HFFc6 (cell line): ENCODE data around the gene UQCC5. TPM values are rescaled to one million over a fixed set of nuclear protein-coding genes. Genes with fewer than 3 reads are reported as not detected.

ENCODE experiments used
- DNase-seq: peaks from one replicate; pipeline ENCODE4 v3.0.0-alpha.2; 2018
- H3K27ac Mint-ChIP-seq: 2 replicates; pipeline ENCODE4 v1.8.0; 2020; ENCODE audit warnings: mild to moderate bottlenecking, mixed read lengths
- H3K27me3 Mint-ChIP-seq: 2 replicates; pipeline ENCODE4 v1.8.0; 2021; ENCODE audit warnings: mild to moderate bottlenecking, moderate library complexity, mixed read lengths; ENCODE audit not compliant: insufficient read depth
- H3K36me3 Mint-ChIP-seq: 2 replicates; pipeline ENCODE4 v1.8.0; 2021; ENCODE audit warnings: low read depth, mixed read lengths
- H3K4me1 Mint-ChIP-seq: 2 replicates; pipeline ENCODE4 v1.8.0; 2020; ENCODE audit warnings: low read depth, mixed read lengths
- H3K4me3 Mint-ChIP-seq: 2 replicates; pipeline ENCODE4 v1.8.0; 2020; ENCODE audit warnings: mild to moderate bottlenecking, moderate library complexity, mixed read lengths
- H3K9me3 Mint-ChIP-seq: 2 replicates; pipeline ENCODE4 v1.8.0; 2020; ENCODE audit warnings: mild to moderate bottlenecking, mixed read lengths
- total RNA-seq, 6 experiments: library from RNA; stranded (reverse); fragmentation: NEBNext Ultra II Directional; extraction: Animal tissue kit (Norgen Biotek cat#: 25700); gene quantifications; 2 replicates in 1 of 6; 3 replicates in 5 of 6; pipeline ENCODE4 v1.2.3, GENCODE V29; 2021
- TF ChIP-seq, protein P1 (sequence below): fragments of 200-600 bp; sonication (generic); IDR thresholded peaks from 2 replicates; pipeline ENCODE4 v1.5.0; 2021; ENCODE audit warnings: antibody characterized with exemption, mild to moderate bottlenecking

UQCC5 gene
- total RNA-seq, 6 experiments from 2014 or later: 22.2 to 38.4 (median 28.3) TPM

DNA sequence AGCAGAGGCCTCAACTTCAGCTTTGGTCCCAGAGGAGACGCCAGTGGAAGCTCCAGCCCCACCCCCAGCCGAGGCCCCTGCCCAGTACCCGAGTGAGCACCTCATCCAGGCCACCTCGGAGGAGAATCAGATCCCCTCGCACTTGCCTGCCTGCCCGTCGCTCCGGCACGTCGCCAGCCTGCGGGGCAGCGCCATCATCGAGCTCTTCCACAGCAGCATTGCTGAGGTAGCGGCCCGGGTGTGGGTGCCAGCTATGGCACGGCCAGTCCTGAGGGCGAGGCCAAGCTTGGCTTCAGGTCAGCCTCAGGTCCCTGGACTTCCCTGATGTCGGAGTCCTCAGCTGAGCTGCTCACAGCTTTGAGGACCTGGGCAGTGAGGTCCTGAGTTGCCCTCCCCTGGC is 47.0 kb upstream of the UQCC5 start:
- H3K4me1 Mint-ChIP-seq: peaks cover 19% of the 10 kb centered on the region
- H3K27ac Mint-ChIP-seq: no peak overlapping the region
- no peak for DNase-seq
- no peak overlapping the region for H3K4me3 Mint-ChIP-seq
- no peaks in the 10 kb centered on the region for H3K9me3 Mint-ChIP-seq
- peaks cover 2% of the 10 kb centered on the region; the same call in 1 of the 2 replicates for H3K27me3 Mint-ChIP-seq
- TF ChIP-seq, protein P1, sequence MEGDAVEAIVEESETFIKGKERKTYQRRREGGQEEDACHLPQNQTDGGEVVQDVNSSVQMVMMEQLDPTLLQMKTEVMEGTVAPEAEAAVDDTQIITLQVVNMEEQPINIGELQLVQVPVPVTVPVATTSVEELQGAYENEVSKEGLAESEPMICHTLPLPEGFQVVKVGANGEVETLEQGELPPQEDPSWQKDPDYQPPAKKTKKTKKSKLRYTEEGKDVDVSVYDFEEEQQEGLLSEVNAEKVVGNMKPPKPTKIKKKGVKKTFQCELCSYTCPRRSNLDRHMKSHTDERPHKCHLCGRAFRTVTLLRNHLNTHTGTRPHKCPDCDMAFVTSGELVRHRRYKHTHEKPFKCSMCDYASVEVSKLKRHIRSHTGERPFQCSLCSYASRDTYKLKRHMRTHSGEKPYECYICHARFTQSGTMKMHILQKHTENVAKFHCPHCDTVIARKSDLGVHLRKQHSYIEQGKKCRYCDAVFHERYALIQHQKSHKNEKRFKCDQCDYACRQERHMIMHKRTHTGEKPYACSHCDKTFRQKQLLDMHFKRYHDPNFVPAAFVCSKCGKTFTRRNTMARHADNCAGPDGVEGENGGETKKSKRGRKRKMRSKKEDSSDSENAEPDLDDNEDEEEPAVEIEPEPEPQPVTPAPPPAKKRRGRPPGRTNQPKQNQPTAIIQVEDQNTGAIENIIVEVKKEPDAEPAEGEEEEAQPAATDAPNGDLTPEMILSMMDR: no peak
- peaks cover 12% of the 10 kb centered on the region for H3K36me3 Mint-ChIP-seq

DNA sequence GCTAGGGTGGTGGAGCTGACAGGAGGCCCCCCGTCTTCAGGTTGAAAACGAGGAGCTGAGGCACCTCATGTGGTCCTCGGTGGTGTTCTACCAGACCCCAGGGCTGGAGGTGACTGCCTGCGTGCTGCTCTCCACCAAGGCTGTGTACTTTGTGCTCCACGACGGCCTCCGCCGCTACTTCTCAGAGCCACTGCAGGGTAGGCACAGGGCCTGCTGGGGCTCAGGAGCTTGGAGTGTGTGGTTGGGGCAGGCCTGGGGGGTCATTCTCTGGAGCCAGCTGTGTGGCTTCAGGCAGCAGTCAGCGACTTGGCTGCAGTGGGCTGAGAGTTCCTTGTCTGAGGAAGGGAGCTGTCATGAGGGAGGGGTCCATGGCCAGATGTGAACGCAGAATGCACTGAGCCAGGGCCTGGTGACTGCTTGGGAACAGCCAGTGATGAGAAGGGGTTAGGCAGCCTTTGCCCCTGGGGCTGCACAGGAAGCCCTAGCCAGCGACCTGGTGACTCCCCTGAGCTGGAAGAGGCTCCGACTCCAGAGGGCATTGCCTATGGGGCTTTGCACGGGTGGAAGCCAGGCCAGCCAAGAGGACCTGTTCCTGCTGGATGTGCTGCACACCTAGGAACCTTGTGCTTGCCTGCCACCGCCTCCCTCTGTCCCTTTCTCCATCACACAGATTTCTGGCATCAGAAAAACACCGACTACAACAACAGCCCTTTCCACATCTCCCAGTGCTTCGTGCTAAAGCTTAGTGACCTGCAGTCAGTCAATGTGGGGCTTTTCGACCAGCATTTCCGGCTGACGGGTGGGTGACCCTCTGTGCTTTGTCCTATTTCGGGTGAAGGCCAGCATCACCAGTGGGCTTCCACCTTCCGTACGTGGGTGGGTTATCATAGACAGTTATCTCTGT is 46.1 kb upstream of the UQCC5 start:
- H3K4me3 Mint-ChIP-seq: no peak overlapping the region
- DNase-seq: no peak
- peaks cover 4% of the 10 kb centered on the region for H3K27me3 Mint-ChIP-seq
- H3K27ac Mint-ChIP-seq: peak overlapping the region; percentile 74; the same call in 1 of the 2 replicates
- TF ChIP-seq, protein P1: no peak
- peaks cover 14% of the 10 kb centered on the region; the same call in 1 of the 2 replicates for H3K4me1 Mint-ChIP-seq
- H3K36me3 Mint-ChIP-seq: peaks cover 12% of the 10 kb centered on the region
- H3K9me3 Mint-ChIP-seq: no peaks in the 10 kb centered on the region

DNA sequence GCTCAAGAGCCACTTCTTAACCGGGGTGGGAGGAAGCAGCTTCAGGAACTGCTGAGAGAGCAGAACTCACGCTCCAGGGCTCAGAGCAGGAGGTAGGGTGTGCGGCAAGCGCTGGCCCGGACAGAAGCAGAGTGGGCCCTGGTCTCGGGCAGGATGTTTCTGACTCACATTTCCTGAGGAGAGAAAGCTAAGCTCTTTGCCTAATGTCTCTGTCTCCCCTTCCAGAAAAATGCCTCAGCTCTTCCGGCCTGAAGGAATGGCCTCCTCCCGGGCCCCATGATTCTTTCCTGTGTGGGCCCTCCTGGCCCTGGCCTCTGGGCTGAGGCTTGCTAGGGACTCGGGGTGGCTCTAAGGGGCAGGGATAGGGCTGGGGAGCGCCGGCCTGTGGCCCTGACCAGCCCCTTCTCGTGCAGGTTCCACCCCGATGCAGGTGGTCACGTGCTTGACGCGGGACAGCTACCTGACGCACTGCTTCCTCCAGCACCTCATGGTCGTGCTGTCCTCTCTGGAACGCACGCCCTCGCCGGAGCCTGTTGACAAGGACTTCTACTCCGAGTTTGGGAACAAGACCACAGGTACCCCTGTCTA is 45.4 kb upstream of the UQCC5 start:
- peaks cover 12% of the 10 kb centered on the region for H3K36me3 Mint-ChIP-seq
- peak overlapping the region; percentile 74; the same call in 1 of the 2 replicates for H3K27ac Mint-ChIP-seq
- peak; percentile 60 for DNase-seq
- TF ChIP-seq, protein P1: no peak
- H3K9me3 Mint-ChIP-seq: no peaks in the 10 kb centered on the region
- peaks cover 4% of the 10 kb centered on the region for H3K27me3 Mint-ChIP-seq
- H3K4me3 Mint-ChIP-seq: no peak overlapping the region
- H3K4me1 Mint-ChIP-seq: peaks cover 19% of the 10 kb centered on the region

DNA sequence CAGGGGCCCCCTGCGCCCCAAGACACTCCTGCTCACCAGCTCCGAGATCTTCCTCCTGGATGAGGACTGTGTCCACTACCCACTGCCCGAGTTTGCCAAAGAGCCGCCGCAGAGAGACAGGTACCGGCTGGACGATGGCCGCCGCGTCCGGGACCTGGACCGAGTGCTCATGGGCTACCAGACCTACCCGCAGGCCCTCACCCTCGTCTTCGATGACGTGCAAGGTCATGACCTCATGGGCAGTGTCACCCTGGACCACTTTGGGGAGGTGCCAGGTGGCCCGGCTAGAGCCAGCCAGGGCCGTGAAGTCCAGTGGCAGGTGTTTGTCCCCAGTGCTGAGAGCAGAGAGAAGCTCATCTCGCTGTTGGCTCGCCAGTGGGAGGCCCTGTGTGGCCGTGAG is 44.3 kb upstream of the UQCC5 start:
- peaks cover 21% of the 10 kb centered on the region for H3K4me1 Mint-ChIP-seq
- H3K9me3 Mint-ChIP-seq: no peaks in the 10 kb centered on the region
- H3K27me3 Mint-ChIP-seq: peaks cover 4% of the 10 kb centered on the region
- DNase-seq: no peak
- TF ChIP-seq, protein P1: no peak
- H3K27ac Mint-ChIP-seq: no peak overlapping the region
- no peak overlapping the region for H3K4me3 Mint-ChIP-seq
- peaks cover 12% of the 10 kb centered on the region for H3K36me3 Mint-ChIP-seq

DNA sequence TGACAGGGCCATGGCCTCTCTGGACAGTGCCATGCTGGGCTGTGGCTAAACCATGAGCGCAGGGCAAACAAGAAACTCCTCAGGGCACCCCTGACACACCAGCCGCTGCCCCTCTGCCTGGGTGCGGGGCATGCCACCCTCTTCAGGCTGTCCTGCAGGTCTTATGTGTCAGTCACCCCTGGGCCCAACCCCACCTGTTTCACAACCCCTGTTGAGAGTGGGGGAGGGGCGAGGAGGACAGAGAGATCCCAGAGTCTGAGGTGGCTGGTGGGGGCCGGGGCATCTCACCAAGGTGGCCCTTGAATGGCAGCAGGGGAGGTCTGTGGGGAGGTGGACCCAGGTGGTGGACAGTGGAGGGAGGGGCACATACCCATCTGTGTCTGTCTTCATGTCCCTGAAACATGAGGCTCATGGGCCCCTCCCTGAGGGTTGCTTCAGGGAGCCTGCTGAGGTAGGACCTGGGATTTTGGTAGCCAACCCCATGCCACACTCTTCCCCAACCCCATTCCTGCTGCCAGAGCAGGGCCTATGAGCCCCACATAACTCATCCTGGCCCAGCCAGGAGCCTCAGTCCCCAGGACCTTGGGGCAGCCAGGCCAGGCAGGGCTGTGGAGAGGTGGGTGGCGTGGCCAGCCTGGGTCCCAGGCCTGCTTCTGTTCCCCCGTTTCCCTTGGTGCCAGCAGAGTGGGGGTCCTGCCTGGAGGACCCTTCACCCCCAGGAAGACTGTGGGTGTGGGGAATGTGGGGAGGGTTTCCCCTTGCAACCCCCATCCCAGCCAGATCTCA is 43.0 kb upstream of the UQCC5 start:
- H3K4me1 Mint-ChIP-seq: peaks cover 26% of the 10 kb centered on the region
- peaks cover 2% of the 10 kb centered on the region; the same call in 1 of the 2 replicates for H3K27me3 Mint-ChIP-seq
- no peaks in the 10 kb centered on the region for H3K9me3 Mint-ChIP-seq
- H3K36me3 Mint-ChIP-seq: peaks cover 7% of the 10 kb centered on the region
- no peak for DNase-seq
- H3K4me3 Mint-ChIP-seq: no peak overlapping the region
- H3K27ac Mint-ChIP-seq: no peak overlapping the region
- TF ChIP-seq, protein P1: no peak
